Measurements from ENCODE around the gene MB21D2. TPM values are rescaled to one million over a fixed set of nuclear protein-coding genes. Genes with fewer than 3 reads are reported as not detected.

The MB21D2 gene
- total RNA-seq, 3 donors from 2014 or later = 1.9 to 4.0 (median 2.7) TPM

DNA sequence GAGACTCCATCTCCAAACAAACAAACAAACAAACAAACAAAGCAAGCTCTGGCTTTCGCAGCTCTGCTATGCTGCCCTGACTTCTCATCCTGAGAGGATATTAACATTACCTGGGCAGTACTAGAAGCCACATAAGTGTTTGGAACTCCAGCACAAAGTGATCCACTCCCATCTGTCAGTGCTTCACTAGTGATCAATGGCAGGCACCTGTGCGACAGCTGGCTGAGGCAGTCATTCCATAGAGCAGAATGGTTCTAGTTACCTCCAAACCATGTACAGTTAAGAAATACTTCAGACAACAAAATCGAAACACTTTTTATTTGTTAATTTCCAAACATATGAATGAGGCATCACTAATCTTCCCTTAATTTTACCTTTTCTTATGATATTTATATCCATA lies 2.8 kb upstream of the MB21D2 start:
- DNase-seq (no peak), ATAC-seq (no peak)
- Histone ChIP-seq H3K36me3 (ENCODE audit: low read depth) (no peaks in the 10 kb centered on the region), H3K9me3 (no peaks in the 10 kb centered on the region), H3K4me3 (no peak overlapping the region), H3K4me1 (ENCODE audit: low read depth) (peaks cover 6% of the 10 kb centered on the region)
- intact Hi-C loops (cut with DNase I, micrococcal nuclease) = no loop called here
- TF ChIP-seq CTCF (IDR thresholded peaks at IDR 0.05) = no peak

DNA sequence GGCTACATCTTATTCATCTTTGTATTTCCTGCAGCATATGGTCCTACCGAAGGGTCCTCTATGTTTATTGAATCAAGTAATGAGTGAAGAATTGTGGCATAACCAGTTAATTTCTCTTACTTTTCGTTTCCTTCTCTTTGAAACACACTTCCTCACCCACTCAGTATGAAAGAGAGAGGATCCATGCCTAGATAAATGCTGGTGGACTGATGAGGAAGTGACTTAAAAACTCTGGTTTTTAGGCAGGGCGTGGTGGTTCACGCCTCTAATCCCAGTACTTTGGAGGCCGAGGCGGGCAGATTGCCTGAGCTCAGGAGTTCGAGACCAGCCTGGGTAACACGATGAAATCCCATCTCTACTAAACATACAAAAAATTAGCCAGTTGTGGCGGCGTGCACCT lies 2.2 kb upstream of the MB21D2 start:
- Histone ChIP-seq H3K9me3 (no peaks in the 10 kb centered on the region), H3K36me3 (ENCODE audit: low read depth) (no peaks in the 10 kb centered on the region), H3K4me1 (ENCODE audit: low read depth) (peaks cover 6% of the 10 kb centered on the region), H3K4me3 (no peak overlapping the region)
- DNase-seq (no peak), ATAC-seq (no peak)
- no peak for TF ChIP-seq CTCF (IDR thresholded peaks at IDR 0.05)
- intact Hi-C loops (cut with DNase I, micrococcal nuclease) = loop anchor here (10.0 kb wide), 1 partner anchor 105 kb away; no protein-coding TSS in a partner anchor

- ATAC-seq = no peak
- TF ChIP-seq CTCF (IDR thresholded peaks at IDR 0.05) = no peak
- H3K4me3 ChIP-seq = peak overlapping the region; percentile 58
- no peak for DNase-seq
- no peaks in the 10 kb centered on the region for H3K9me3 ChIP-seq
- no peaks in the 10 kb centered on the region for H3K36me3 ChIP-seq (ENCODE audit: low read depth)
- intact Hi-C loops (cut with DNase I, micrococcal nuclease) = loop anchor here (10.0 kb wide), 1 partner anchor 103 kb away; no protein-coding TSS in a partner anchor
- peaks cover 6% of the 10 kb centered on the region for H3K4me1 ChIP-seq (ENCODE audit: low read depth)
Observed at GRCh38 chr3:192918275-192918588, 576 bp upstream of the MB21D2 start.

DNA sequence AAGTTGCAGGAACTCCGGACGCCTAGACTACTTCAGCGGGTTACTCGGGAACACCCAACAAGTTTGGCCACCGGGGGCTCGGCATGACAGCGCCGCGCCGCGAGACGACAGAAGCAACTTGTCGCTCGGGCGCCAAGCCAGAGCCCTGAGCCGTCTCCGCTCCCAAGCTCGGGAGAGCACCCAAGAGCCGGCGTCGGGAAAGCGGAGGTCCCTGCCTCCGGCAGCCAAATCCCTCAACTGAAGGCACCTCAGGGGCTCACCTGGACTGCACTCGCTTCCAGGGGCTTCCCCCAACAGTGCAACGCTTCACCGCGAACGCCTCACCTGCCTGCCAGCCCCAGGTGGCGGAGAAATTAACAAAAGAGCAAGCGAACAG lies 640 bp downstream of the MB21D2 start:
- Histone ChIP-seq H3K4me1 (ENCODE audit: low read depth) (peaks cover 6% of the 10 kb centered on the region), H3K4me3 (peak overlapping the region; percentile 58), H3K9me3 (no peaks in the 10 kb centered on the region), H3K36me3 (ENCODE audit: low read depth) (no peaks in the 10 kb centered on the region)
- peak; percentile 62 for ATAC-seq
- intact Hi-C loops (cut with DNase I, micrococcal nuclease) = loop anchor here (10.0 kb wide), 1 partner anchor 102 kb away; no protein-coding TSS in a partner anchor
- no peak for TF ChIP-seq CTCF (IDR thresholded peaks at IDR 0.05)
- DNase-seq = peak; percentile 70 to 72 (median 71)

- no peak for TF ChIP-seq CTCF (IDR thresholded peaks at IDR 0.05)
- intact Hi-C loops (cut with DNase I, micrococcal nuclease) = loop anchor here (10.0 kb wide), 1 partner anchor 102 kb away; no protein-coding TSS in a partner anchor
- no peaks in the 10 kb centered on the region for H3K36me3 ChIP-seq (ENCODE audit: low read depth)
- no peaks in the 10 kb centered on the region for H3K9me3 ChIP-seq
- peak overlapping the region; percentile 58 for H3K4me3 ChIP-seq
- ATAC-seq = peak; percentile 47
- peaks cover 6% of the 10 kb centered on the region for H3K4me1 ChIP-seq (ENCODE audit: low read depth)
- DNase-seq = peak; percentile 43 to 56 (median 55)
Observed at GRCh38 chr3:192916371-192917027, 1.2 kb downstream of the MB21D2 start.

All from mucosa of descending colon (tissue), 3 donors.